ENCODE measurements around the gene C19orf25.
A peak's percentile ranks its signal among the peaks of the same experiment; 100 is the strongest.

The C19orf25 gene

DNA sequence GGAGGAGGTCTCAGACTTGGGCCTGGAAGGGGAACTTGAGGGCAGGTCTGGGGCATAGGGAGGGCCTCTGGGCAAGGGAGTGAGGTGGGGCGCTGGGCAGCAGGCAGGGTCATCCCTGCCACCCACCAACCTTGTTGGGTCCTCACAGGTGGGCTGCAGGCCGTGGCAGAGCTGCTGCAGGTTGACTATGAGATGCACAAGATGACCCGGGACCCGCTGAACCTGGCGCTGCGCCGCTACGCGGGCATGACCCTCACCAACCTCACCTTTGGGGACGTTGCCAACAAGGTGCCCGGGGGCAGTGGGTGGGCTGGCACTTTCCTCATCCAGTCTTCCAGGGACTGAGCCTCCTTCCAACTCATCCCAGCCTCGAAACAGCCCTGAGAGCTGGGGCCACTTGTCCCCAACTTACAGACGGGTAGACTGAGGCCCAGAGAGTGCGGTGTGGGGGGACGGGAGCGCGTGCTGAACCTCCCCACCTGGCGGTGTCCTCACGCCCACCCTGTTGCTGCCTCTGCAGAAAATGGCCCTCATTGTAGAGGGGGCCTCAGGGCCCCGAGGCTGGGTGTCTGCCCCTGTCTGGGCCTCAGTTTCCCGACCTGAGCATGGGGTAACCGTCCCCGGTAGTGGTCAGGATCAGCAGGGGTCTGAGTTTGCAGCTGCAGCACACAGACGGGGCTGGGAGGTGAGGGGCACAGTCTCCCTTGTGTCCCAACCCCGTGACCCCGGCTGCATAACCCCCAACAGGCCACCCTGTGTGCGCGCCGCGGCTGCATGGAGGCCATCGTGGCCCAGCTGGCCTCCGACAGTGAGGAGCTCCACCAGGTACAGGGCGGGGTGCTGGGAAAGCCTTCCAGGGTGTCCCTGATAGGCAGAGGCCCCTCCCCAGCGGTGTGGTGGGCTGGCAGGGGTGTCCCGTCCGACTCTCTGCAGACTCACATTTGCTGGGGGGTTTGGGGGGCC lies 18.7 kb downstream of the C19orf25 start:
- no peak for DNase-seq

DNA sequence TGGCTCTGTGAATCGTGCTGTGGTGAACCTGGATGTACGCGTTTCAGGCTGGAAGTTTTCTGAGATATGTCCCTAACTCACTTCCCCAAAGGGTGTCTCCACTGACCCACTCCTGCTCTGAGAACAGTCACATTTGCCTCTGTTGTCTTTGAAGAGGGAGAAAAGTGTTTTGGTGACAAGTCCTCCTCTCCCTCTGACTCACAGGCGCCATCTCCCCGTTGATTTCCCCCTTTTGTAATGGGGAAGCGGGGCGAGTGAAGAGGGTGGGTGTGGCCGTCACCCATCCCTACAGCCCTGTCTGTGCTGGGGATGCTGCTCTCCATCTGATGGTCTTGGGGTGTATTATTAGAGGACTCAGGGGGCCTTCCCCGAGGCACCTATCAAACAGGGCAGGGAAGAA lies 19.5 kb downstream of the C19orf25 start:
- DNase-seq, result no peak

DNA sequence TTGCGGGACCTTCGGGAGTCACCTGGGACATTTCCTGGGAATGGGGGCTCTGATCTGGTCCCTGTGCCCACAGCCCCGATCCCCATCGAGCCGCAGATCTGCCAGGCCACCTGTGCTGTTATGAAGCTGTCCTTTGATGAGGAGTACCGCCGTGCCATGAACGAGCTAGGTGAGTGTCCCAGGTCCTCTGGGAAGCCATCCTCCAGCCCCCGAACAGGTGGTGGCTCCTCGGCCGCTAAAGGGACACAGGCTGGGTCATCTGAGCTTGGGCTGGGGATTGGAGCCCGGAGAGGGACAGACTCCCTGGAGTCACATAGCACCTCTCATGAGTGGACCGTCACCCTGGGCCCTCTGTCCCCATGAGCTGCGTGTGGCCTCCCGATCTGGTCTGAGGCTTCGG lies 21.1 kb downstream of the C19orf25 start:
- DNase-seq, result no peak

DNA sequence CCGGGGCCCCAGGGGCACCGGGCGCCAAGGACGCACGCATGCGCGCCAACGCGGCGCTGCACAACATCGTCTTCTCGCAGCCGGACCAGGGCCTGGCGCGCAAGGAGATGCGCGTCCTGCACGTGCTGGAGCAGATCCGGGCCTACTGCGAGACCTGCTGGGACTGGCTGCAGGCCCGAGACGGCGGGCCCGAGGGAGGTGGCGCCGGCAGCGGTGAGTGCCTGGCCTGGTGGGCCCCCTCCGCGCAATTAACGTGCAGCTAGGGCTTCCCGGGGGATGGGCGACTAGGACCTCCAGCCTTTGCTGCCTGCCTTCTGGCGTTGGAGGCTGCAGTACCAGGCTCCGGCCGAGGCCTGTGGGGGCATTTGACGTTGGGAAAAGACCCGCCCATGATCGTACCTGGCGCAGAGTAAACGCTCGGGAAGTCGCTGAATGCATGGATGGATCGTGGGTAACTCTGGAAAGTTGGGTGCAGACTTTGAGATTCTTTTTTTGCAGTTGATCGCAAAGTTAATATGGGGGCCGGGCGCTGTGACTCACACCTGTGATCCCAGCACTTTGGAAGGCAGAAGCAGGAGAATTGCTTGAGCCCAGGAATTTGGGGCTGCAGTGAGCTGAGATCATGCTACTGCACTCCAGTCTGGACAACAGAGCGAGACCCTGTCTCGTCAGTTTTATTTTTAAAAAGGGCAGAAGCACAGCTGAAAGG lies 21.8 kb downstream of the C19orf25 start:
- no peak for DNase-seq

DNA sequence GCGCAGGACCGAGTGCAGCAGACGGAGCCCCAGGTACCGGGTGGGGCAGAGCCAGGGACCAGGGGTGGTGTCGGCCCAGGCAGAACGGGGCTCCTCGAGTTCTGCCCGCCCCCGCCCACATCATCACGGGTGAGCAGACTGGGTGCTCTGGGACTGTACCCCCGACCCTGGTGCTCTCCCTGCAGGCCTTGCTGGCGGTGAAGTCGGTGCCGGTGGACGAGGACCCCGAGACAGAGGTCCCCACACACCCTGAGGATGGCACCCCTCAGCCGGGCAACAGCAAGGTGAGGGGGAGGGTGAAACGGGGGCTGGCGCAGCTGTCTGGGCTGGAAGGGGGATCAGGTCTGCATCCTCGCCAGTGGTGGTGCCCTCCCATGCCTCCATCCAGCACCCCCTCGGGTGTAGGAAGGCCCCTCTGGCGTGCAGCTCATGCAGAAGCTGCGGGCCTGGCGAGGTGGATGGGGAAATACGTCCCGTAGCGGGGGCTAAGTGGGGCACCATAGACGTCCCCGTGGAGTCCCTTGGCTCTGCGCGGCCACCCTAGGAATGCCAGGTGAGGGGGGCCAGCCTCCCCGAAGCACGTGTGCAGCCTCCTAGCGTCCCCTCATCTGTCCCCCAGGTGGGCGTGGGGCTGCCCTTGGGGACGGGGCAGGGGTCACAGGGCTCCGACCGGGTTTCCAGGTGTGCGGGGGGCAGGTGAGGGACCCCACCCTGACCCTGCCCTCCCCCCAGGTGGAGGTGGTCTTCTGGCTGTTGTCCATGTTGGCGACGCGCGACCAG lies 22.7 kb downstream of the C19orf25 start:
- DNase-seq, result no peak

DNA sequence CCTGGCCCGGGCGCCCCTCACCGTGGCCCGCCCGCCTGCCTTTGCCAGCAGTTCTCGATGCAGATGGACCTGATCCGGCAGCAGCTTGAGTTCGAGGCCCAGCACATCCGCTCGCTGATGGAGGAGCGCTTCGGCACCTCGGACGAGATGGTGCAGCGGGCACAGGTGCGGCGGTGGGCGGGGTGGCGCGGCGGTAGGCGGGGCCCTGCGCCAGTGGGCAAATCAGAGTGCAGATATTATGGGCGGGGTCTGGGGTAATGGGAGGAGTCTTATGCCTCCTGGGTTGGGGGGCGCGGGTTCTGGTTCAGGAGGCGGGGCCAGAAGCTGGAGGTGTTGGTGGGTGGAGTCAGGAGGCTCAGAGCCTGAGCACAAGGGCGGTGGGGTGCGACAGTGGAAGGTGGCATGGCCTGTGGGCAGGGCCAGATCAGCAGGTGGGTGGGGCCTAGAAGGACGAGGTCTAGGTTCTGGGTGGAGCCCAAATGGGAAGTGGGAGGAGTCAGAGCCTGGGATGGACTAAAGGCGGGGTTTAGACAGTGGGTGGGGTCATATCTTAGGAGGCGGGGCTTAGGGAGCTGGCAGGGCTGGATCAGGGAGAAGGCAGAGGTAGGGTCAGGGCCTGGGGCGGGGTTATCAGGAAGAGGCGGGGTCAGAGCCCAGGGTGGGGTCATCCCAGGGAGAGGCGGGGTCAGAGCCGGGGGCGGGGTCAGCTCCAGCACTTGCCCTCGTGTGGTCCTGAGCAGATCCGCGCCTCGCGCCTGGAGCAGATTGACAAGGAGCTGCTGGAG lies 23.5 kb downstream of the C19orf25 start:
- DNase-seq, result peak; percentile 48

DNA sequence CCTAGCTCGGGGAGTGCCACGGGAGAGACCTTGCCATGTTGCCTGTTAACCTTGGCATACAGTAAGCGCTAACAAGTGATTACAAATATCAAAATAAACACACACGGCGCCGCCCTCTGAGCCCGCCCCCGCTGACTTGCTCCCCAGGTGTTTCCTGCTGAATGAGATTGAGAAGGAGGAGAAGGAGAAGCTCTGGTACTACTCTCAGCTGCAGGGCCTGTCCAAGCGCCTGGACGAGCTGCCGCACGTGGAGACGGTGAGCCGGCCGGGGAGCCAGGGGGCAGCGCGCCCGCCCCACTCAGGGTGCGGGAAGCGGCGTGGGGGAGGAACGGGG lies 24.0 kb downstream of the C19orf25 start:
- no peak for DNase-seq

DNA sequence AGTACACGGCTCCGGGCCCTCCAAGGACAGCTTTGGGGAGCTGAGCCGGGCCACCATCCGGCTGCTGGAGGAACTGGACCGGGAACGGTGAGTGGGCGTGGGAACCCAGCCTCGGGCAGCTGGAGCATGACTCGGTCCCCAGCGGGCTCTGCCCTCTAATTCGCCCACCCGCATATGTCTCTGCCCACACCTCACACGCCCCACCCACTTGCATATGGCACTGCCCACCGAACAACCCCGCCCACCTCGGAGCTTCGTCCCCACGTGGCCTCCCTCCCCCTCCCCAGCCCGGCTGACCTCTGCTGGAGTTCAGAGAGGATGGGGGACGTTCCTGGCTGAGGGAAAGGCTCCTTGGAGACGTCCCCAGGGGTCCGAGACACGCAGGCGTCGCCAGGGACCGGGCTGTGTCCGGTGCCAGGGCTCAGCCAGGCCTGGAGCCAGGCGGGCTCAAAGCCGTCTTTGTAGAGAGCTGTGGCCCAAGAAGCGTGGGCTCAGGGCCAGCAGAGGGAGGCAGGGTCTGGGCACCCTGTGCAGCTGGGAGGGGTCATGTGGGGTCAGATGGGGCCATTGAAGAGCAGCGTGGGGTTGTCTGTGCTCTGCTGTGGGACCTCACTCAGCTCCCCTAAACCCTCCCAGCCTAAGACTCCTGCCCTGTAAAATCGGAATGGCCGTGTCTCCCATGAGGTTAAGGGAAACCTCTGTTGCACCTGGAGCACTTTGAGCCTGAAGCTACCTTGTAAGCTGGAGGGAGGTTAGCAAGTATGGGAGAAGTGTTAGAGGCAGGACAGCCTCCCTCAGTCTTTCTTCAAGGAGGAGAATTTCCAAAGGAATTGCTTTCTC lies 25.3 kb downstream of the C19orf25 start:
- DNase-seq, result no peak

DNA sequence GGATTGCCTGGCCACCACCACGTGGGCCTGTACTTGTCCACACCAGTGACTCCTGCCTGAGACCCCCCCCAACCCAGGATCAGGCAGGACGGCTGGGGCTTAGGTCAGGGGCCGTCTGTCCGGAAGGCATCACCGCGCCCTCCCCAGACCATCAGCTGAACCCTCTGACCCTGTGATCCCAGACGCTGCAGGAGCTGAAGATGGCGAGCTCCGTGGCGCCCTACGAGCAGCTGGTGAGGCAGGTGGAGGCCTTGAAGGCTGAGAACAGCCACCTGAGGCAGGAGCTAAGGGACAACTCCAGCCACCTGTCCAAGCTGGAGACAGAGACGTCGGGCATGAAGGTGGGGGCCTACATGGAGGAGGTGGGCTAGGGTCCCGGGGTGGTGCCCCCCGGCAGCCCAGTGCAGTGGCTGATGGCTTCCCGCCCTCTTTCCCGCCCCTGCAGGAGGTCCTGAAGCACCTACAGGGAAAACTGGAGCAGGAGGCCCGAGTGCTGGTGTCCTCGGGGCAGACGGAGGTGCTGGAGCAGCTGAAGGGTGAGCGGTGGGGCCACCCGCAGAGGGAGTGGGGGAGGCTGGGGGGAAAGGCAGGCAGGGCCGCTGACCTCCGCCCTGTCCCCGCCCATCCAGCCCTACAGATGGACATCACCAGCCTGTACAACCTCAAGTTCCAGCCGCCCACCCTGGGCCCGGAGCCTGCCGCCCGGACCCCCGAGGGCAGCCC lies 26.1 kb downstream of the C19orf25 start:
- no peak for DNase-seq

DNA sequence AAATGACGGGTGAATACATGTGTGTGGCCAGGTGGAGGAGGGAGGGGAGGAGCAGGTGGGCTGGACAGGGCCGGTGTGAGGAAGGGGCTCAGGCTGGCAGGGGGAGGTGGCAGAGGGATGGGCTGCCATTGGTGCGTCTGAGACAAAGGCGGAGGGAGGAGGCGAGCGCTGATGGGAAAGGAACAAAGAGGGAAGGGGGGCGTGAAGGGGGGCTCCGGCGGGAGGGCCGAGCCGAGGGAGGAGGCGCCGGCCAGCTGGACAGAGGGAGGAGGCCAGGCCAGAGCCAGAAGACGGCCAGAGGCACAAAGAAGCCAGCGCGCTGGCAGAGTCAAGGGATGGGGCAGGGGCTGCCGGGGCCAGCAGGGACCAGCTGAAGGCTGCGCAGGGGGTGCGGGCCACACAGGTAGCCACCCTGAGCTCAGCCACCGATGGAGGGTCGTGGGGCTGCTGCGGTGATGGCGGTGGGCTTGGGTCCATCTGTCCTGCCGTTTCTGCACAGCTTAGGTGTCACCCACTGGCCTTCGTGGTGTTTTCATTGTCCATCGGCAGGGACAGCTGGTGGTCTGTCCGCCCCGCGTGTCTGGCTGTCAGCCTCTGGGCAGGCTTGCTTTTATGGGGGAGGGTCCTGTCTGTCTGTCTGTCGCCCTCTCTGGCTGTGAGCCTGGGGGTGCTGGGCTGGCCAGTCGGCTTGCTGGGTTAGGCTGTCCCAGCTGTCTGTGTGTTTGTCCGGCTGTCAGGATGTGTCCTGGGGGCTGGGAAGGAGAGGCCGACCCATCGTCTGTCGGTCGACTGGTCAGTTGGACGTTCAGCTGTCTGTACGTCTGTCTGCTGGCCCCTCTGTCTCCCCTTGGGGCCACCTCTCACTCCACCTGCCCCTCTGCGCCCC lies 26.9 kb downstream of the C19orf25 start:
- DNase-seq, result no peak

DNA sequence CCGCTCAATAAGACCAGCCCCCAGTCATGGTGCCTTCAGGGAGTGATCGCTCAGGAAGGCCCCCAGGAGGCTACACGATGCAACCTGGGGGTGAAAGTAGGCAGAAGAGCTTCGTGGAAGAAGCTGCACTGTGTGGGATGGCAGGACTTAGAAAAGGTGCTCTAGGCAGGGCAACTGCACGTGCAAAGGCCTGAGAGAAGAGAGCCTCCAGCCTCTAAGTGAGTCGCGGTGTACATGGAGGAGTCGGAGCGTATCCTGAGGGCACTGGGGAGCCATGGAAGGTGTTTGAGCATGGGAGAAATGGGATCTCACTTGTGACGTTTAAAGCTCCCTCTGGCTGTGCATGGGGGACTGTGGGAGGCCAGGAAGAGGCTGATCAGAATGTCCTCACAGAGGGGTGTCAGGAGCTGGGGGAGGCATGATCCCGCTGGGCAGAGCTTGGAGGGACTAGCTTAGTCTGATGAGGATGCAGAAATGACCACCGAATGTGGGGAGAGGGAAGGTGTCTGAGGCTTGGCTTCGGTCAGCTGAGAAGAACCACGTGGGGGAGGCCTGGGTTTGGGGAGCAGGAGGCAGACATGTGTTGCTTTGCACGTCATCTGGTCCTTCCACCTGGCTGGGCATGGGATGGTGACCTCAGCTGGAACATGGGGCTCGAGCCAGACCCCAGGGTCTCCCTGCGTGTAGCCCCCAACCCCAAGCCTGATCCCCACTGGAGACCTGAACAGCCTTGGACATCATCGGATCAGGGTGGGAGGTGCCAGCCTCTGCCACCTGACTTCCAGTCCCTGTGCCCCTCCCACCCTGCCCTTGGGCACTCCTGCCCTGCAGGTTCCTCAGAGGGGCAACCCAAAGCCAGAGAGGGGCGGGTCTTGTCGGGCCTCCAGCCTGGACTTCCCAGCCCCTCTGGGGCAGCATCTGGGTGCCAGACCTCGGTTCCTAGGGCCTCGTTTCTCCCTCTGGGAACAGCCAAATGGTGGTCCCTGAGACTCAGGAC lies 28.0 kb downstream of the C19orf25 start:
- DNase-seq, result no peak

DNA sequence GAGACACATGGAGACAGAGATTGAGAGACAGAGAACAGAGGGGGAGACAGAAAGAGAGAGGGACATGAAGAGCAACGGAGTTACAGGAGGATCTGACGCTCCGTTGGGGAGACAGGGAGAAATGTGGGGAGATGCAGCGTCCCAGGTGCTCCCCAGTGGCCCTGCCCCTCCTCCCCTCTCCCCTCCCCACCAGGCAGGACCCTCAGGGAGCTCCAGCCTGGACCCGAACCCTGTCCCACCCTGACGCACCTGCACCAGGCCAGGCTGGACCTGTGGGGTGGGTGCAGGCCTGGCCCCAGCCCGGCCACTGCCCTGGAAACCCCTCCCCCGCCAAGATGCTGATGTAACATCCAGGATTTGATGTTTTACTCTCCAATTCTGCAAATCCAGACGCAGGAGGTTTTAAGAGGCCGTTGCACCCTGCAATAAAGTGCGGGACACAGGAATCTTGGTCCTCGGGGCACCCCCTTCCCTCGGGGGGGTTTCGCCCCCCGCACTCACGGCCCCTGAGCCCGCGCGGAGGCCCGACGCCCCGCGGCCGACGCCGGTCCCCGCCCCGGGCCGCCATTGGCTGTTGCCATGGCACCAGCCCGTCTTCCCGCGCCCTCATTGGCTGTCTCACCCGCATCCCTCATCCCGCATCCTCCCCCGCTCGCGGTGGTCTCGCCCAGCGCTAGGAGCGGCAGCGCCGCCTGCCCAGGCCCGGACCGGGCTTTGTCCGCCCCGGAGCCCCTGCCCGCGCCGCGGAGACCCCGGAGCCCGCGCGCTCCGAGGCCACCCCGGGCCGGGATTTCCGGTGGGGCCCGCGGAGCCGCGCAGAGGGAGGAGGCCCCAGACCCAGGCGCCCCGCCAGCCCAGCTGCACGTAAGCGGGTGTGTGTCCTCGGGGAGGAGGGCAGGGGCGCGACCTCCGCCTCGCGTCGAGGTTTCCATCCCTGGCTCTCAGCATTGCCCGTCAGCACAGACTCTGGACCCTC lies 29.3 kb downstream of the C19orf25 start, which contains the start of gene APC2:
TSS of gene APC2 (plus strand) at position 655 of the 976 bp plus-strand sequence. CDS start 2,881 bp downstream, outside the sequence.
- DNase-seq, result peak; percentile 87

DNA sequence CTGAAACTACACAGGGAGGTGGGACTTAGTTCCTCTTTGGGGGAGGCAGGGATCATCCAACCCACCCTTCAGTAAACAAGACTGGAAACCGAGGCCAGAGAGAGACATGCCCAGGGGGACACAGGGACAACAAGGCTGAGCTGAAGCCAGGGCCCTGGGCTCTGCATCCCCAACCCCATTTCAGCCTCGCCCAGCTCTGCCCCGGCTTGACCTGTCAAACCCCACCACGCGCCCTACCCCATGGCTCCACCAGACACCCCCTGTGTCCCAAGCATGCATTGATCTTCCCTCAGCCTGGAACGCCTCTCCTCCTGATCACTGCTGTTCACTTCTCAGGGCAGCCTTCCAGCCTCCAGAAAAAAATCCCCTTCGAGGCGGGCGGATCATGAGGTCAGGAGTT lies 31.1 kb downstream of the C19orf25 start:
- DNase-seq, result no peak

DNA sequence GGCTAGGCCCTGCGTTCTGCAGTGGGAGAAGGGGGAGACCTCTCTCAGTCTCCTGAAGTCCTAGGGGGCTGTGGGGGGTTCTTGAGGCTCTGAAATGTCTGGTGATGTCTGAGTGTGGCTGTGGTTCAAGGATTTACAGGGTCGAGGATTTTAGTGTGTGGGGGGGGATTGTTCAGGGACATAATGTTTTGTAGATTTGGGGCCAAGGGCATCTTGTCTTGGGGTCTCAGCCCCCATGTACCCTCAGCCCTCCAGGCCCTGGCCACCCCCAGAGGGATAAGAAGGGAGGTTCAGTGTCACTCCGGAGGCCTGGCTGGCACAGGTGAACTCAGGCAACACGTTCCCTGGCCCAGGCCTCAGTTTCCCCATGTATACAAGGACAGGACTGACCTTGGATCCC lies 31.5 kb downstream of the C19orf25 start:
- no peak for DNase-seq

DNA sequence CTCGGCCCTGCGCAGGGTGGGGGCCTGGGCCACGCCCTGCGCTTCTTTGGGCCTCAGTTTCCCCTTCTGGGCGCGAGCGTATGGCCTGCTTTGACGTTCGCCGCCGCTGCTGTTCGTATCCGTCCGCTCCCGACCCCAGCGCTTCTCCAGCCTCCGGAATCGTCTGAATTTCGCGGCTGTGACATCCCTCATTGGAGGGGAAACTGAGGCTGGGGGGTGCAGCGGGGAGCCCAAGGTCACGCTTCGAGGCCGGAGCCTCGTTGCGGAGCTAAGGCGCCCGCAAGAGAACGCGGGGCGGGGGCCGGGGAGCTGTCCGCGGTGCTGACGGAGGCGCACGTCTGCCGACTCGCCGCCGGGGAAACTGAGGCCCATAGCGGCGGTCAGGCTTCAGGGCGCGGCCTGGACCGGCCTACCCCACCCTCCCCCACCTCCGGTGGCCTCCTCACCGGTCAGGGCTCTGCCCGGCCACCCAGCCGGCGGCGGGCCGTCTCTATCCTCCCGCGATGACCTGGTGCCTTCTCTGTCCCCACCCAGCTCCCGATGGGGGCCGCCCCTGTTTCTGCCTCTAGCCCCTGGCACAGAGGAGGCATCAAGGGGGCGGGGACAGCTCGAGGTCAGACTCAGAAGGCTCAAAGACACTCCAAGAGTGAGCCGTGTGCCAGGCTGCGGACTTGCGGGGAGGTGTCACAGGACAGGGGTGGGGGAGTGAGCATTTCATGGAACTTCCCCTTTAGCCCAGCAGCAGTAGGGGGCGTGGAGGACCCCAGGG lies 32.1 kb downstream of the C19orf25 start:
- peak; percentile 14 for DNase-seq

Measured in NCI-H1436 (cell line).